ENCODE data around the gene SETD6. TPM values are rescaled to one million over a fixed set of nuclear protein-coding genes. Genes with fewer than 3 reads are reported as not detected.

Gene SETD6
- total and polyA plus RNA-seq, 2 of the 13 experiments (the other 11 are each of a cell fraction or from before 2014, with no cell fraction given) = 24.0 to 25.7 TPM

DNA sequence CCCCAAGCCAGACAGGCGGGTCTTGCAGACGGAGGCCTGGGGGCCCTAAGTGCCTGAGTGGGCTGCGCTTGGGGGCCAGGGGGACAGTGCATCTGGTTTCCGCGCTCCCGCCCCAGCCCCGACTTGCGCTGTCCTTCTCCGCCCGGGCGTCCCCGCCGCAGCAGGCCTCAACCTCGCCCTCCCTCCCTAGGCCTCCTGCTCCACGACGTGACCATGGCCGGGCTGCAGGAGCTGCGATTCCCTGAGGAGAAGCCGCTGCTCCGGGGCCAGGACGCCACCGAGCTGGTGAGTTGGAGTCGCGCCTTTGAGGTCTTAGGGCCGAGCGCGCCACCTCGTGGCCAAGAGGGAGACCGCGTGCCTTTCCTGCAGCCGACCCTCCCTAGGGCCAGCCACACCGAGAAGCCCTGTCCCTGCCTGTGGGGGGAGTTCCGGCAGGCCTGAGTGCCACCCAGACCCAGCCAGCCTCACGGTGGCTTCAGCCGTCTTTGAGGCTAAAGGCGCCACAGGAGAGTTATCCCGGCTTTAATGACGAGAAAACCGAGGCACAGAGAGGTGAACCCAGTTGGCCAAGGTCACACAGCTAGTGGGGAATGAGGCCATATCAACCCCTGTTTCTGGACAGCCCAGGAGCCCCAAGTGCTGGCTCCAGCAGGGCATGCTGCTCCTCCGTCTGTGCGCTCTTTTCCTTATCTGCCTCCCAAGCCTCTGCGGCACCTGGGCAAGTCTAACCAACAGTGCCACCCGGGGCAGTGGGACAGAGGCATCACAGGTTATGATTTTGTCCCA, 27.6 kb upstream of the SETD6 start (continued):
- 0 out of 2 replicates have a peak, but pooled peaks have one; percentile 19 for TF ChIP-seq PCBP1 (IDR thresholded peaks at IDR 0.05; ENCODE audit: borderline replicate concordance, low read depth, low read length)
- no peak for TF ChIP-seq ZNF674 (CRISPR knock-in tag; IDR thresholded peaks at IDR 0.05; ENCODE audit: low read depth)
- TF ChIP-seq ZNF598 (CRISPR knock-in tag; IDR thresholded peaks at IDR 0.05; ENCODE audit: borderline replicate concordance) = peak; percentile 35; the same call in 1 of the 2 replicates
- TF ChIP-seq, protein P1, sequence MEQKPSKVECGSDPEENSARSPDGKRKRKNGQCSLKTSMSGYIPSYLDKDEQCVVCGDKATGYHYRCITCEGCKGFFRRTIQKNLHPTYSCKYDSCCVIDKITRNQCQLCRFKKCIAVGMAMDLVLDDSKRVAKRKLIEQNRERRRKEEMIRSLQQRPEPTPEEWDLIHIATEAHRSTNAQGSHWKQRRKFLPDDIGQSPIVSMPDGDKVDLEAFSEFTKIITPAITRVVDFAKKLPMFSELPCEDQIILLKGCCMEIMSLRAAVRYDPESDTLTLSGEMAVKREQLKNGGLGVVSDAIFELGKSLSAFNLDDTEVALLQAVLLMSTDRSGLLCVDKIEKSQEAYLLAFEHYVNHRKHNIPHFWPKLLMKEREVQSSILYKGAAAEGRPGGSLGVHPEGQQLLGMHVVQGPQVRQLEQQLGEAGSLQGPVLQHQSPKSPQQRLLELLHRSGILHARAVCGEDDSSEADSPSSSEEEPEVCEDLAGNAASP (CRISPR knock-in tag; IDR thresholded peaks at IDR 0.05; ENCODE audit: borderline replicate concordance) = peak; percentile 29; the same call in 1 of the 2 replicates
- TF ChIP-seq NR3C1 (CRISPR knock-in tag; IDR thresholded peaks at IDR 0.05) = no peak
- TF ChIP-seq BRCA1 (CRISPR knock-in tag; IDR thresholded peaks at IDR 0.05) = no peak
- peak; percentile 69 for TF ChIP-seq RXRA (CRISPR knock-in tag; IDR thresholded peaks at IDR 0.05)
- TF ChIP-seq, protein P2, sequence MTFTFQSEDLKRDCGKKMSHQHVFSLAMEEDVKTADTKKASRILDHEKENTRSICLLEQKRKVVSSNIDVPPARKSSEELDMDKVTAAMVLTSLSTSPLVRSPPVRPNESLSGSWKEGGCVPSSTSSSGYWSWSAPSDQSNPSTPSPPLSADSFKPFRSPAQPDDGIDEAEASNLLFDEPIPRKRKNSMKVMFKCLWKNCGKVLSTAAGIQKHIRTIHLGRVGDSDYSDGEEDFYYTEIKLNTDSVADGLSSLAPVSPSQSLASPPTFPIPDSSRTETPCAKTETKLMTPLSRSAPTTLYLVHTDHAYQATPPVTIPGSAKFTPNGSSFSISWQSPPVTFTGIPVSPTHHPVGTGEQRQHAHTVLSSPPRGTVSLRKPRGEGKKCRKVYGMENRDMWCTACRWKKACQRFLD (CRISPR knock-in tag; IDR thresholded peaks at IDR 0.05; ENCODE audit: borderline replicate concordance) = no peak
- TF ChIP-seq TSC22D2 (CRISPR knock-in tag; IDR thresholded peaks at IDR 0.05; ENCODE audit: borderline replicate concordance) = no peak
- TF ChIP-seq PHF8 (CRISPR knock-in tag; IDR thresholded peaks at IDR 0.05) = peak; percentile 38; the same call in 1 of the 2 replicates
- TF ChIP-seq TEAD2 (CRISPR knock-in tag; IDR thresholded peaks at IDR 0.05) = no peak
- no peak for TF ChIP-seq SIX1 (CRISPR knock-in tag; IDR thresholded peaks at IDR 0.05; ENCODE audit: borderline replicate concordance)
- peak; percentile 81 for TF ChIP-seq TEAD3 (CRISPR knock-in tag; optimal IDR thresholded peaks at IDR 0.05; ENCODE audit: borderline replicate concordance)
- TF ChIP-seq, protein P3, sequence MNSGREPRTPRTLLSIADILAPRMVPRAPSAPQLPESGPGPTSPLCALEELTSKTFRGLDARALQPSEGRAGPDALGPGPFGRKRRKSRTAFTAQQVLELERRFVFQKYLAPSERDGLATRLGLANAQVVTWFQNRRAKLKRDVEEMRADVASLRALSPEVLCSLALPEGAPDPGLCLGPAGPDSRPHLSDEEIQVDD (CRISPR knock-in tag; IDR thresholded peaks at IDR 0.05; ENCODE audit: borderline replicate concordance) = 0 out of 2 replicates have a peak, but pooled peaks have one; percentile 42
- TF ChIP-seq ZNF660 (CRISPR knock-in tag; IDR thresholded peaks at IDR 0.05; ENCODE audit: borderline replicate concordance, low read depth) = no peak
- TF ChIP-seq, protein P4, sequence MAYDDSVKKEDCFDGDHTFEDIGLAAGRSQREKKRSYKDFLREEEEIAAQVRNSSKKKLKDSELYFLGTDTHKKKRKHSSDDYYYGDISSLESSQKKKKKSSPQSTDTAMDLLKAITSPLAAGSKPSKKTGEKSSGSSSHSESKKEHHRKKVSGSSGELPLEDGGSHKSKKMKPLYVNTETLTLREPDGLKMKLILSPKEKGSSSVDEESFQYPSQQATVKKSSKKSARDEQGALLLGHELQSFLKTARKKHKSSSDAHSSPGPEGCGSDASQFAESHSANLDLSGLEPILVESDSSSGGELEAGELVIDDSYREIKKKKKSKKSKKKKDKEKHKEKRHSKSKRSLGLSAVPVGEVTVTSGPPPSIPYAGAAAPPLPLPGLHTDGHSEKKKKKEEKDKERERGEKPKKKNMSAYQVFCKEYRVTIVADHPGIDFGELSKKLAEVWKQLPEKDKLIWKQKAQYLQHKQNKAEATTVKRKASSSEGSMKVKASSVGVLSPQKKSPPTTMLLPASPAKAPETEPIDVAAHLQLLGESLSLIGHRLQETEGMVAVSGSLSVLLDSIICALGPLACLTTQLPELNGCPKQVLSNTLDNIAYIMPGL (CRISPR knock-in tag; IDR thresholded peaks at IDR 0.05; ENCODE audit: borderline replicate concordance in 1 of 2, low read depth in 1 of 2) = peak; percentile 54 to 79; a peak in 3 of 4 replicates
- TF ChIP-seq, protein P5, sequence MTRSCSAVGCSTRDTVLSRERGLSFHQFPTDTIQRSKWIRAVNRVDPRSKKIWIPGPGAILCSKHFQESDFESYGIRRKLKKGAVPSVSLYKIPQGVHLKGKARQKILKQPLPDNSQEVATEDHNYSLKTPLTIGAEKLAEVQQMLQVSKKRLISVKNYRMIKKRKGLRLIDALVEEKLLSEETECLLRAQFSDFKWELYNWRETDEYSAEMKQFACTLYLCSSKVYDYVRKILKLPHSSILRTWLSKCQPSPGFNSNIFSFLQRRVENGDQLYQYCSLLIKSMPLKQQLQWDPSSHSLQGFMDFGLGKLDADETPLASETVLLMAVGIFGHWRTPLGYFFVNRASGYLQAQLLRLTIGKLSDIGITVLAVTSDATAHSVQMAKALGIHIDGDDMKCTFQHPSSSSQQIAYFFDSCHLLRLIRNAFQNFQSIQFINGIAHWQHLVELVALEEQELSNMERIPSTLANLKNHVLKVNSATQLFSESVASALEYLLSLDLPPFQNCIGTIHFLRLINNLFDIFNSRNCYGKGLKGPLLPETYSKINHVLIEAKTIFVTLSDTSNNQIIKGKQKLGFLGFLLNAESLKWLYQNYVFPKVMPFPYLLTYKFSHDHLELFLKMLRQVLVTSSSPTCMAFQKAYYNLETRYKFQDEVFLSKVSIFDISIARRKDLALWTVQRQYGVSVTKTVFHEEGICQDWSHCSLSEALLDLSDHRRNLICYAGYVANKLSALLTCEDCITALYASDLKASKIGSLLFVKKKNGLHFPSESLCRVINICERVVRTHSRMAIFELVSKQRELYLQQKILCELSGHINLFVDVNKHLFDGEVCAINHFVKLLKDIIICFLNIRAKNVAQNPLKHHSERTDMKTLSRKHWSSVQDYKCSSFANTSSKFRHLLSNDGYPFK (CRISPR knock-in tag; IDR thresholded peaks at IDR 0.05; ENCODE audit: borderline replicate concordance) = peak; percentile 26; the same call in 1 of the 2 replicates
- peak; percentile 62 for TF ChIP-seq GABPB1 (CRISPR knock-in tag; IDR thresholded peaks at IDR 0.05)
- TF ChIP-seq ZNF747 (CRISPR knock-in tag; IDR thresholded peaks at IDR 0.05; ENCODE audit: borderline replicate concordance) = no peak
- no peak for TF ChIP-seq SIN3A (IDR thresholded peaks at IDR 0.05; ENCODE audit: borderline replicate concordance, low read depth, low read length)
- TF ChIP-seq FOXO1 (CRISPR knock-in tag; IDR thresholded peaks at IDR 0.05) = 0 out of 2 replicates have a peak, but pooled peaks have one; percentile 13

Data from HepG2 (cell line).